Colonic mucosa (tissue), 4 donors: ENCODE data around the gene BANF1. TPM values are rescaled to one million over a fixed set of nuclear protein-coding genes. Genes with fewer than 3 reads are reported as not detected.

ENCODE experiments used
- DNase-seq: peaks from one replicate; pipeline ENCODE4 v3.0.0-alpha.2; 2020
- H3K27ac ChIP-seq: fragments of 200-600 bp; one replicate; pipeline ENCODE4 v1.8.0; 2021
- H3K27me3 ChIP-seq: fragments of 200-600 bp; one replicate; pipeline ENCODE4 v1.8.0; 2021
- H3K36me3 ChIP-seq: fragments of 200-600 bp; one replicate; pipeline ENCODE4 v1.8.0; 2021
- H3K4me1 ChIP-seq: fragments of 200-600 bp; one replicate; pipeline ENCODE4 v1.8.0; 2021; ENCODE audit warnings: mild to moderate bottlenecking
- H3K4me3 ChIP-seq: fragments of 200-600 bp; one replicate; pipeline ENCODE4 v1.8.0; 2021
- H3K9ac ChIP-seq, 2 donors: one replicate each; pipeline ENCODE4 v1.7.0; 2013; ENCODE audit warnings: control low read depth in 2 of 2, low read depth in 2 of 2, low read length in 2 of 2
- H3K9me3 ChIP-seq: fragments of 200-600 bp; one replicate; pipeline ENCODE4 v1.8.0; 2021
- intact Hi-C: fragments of 100-400 bp; cut with DNase I; formaldehyde crosslinking; loops from one replicate; pipeline ENCODE4 v1.14.1; 2022
- total RNA-seq, 2 donors: library from RNA; stranded (reverse); fragmentation: NEBNext Ultra II Directional in 1 of 2; extraction: Animal tissue kit (Norgen Biotek cat#: 25700) in 1 of 2; gene quantifications; one replicate each; pipeline ENCODE4 v1.2.1, GENCODE V29; 2021
- TF ChIP-seq, protein P1 (sequence below): fragments of 200-600 bp; IDR thresholded peaks from one replicate; pipeline ENCODE4 v1.8.0; 2022; ENCODE audit warnings: antibody characterized with exemption, mild to moderate bottlenecking
- donor health status: healthy.
- donor health status: DM: no; HTN: no; CAD: no.
- donor health status: DM: no; HTN: no; CAD: no.

BANF1 gene
- total RNA-seq, 2 donors from 2014 or later, result 128 to 231 TPM

DNA sequence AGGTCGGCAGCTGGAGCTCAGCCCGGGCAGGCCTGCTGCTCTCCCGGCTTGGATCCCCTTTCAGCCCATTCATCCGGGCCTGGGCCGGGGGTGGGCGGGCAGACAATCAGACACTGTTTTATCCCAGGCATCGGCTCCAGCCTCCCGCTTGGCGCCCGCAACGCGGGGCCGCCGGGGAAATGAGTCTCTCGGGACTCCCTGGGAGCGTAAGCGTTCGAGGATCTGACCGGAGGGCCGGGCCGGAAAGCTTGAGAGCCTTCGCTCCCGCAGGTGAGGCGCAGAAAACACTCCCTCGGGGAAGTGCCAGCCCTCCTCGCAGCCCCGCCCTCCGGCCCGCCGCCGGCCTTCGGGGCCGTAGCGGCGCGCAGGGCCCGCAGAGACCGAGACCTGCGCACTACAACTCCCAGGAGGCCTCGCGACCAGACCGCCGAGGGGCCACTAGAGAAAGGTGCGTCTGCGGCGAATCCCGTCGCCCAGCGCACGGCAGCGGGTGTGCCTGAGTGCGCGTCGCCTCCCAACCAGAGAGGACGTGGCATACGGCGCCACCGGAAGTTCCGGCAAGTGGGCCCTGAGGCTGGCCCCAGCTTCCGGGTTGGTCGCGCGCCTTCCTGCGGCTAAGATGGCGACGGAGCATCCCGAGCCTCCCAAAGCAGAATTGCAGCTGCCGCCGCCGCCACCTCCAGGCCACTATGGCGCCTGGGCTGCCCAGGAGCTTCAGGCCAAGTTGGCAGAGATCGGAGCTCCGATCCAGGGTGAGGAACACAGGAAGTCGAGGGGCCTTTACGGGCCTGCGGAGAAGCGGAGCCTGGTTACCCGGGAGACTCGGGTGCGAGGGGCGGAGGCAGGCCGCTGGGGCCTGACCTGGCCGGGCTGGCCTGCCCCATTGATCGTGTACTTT lies 49.7 kb downstream of the BANF1 start, which contains the start of gene SF3B2:
Gene SF3B2 (plus strand): TSS at position 599 of the 898 bp plus-strand sequence. CDS start 21 bp downstream, at position 620.
- Histone ChIP-seq H3K36me3 (peaks cover 19% of the 10 kb centered on the region), H3K9me3 (no peaks in the 10 kb centered on the region), H3K27me3 (no peaks in the 10 kb centered on the region), H3K4me1 (peaks cover 5% of the 10 kb centered on the region), H3K9ac (peak within 1 kb of the TSS; percentile 96 to 99), H3K4me3 (peak within 1 kb of the TSS; percentile 98), H3K27ac (peak within 1 kb of the TSS; percentile 95)
- peak; percentile 98 for DNase-seq
- intact Hi-C loops, result no loop called here
- TF ChIP-seq, protein P1, sequence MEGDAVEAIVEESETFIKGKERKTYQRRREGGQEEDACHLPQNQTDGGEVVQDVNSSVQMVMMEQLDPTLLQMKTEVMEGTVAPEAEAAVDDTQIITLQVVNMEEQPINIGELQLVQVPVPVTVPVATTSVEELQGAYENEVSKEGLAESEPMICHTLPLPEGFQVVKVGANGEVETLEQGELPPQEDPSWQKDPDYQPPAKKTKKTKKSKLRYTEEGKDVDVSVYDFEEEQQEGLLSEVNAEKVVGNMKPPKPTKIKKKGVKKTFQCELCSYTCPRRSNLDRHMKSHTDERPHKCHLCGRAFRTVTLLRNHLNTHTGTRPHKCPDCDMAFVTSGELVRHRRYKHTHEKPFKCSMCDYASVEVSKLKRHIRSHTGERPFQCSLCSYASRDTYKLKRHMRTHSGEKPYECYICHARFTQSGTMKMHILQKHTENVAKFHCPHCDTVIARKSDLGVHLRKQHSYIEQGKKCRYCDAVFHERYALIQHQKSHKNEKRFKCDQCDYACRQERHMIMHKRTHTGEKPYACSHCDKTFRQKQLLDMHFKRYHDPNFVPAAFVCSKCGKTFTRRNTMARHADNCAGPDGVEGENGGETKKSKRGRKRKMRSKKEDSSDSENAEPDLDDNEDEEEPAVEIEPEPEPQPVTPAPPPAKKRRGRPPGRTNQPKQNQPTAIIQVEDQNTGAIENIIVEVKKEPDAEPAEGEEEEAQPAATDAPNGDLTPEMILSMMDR, result no peak

DNA sequence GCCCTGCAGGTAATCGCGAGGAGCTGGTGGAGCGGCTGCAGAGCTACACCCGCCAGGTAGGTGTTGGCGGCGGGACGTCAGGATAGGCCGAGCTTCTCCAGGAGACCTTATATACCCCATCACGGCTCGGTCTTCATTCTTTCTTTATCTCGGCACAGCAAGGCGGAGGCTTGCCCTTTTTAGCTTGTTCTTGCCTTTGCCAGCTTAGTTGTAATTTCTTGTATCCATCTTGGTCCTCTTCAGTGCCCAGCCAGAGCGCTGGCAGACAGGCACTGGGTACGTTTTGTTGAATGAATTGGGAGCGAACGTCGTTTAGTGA lies 50.3 kb downstream of the BANF1 start:
- Histone ChIP-seq H3K4me1 (peaks cover 5% of the 10 kb centered on the region), H3K36me3 (peaks cover 22% of the 10 kb centered on the region), H3K4me3 (peak overlapping the region; percentile 98), H3K27ac (peak overlapping the region; percentile 95), H3K9me3 (no peaks in the 10 kb centered on the region), H3K9ac (peak overlapping the region; percentile 96 to 99), H3K27me3 (no peaks in the 10 kb centered on the region)
- TF ChIP-seq, protein P1, result no peak
- DNase-seq, result no peak
- intact Hi-C loops, result no loop called here

Other genes starting within 250 kb of the BANF1 start
- 10 to 100 TPM; 17.6 to 20.1 TPM for gene AP5B1, start 221.5 kb upstream of the BANF1 start, total RNA-seq
- 10 to 100 TPM; 29.0 to 32.9 TPM for gene OVOL1, start 215.4 kb upstream of the BANF1 start, total RNA-seq
- 1 to 10 TPM; 1.6 to 1.9 TPM for gene SNX32, start 168.5 kb upstream of the BANF1 start, total RNA-seq
- 1,000 to 10,000 TPM; 1,832 to 1,932 TPM for gene CFL1, start 144.3 kb upstream of the BANF1 start, total RNA-seq
- gene MUS81, start 142.1 kb upstream of the BANF1 start, total RNA-seq, result 10 to 100 TPM; 47.2 to 62.5 TPM
- gene EFEMP2, start 129.7 kb upstream of the BANF1 start, total RNA-seq, result 10 to 100 TPM in 1 of 2 donors, 1 to 10 TPM in 1; 9.6 to 22.5 TPM
- 1 to 10 TPM; 1.2 TPM for gene CTSW, start 122.7 kb upstream of the BANF1 start, total RNA-seq
- 10 to 100 TPM; 41.9 to 53.5 TPM for gene FIBP, start 114.0 kb upstream of the BANF1 start, total RNA-seq
- gene CCDC85B, start 111.8 kb upstream of the BANF1 start, total RNA-seq, result 10 to 100 TPM; 11.2 to 16.3 TPM
- 1 to 10 TPM in 1 of 2 donors, under 1 TPM in 1; 0.84 to 4.2 TPM for gene FOSL1, start 102.1 kb upstream of the BANF1 start, total RNA-seq
- gene C11orf68, start 83.4 kb upstream of the BANF1 start, total RNA-seq, result 10 to 100 TPM; 26.6 to 29.0 TPM
- 10 to 100 TPM; 53.4 to 91.5 TPM for gene DRAP1, start 83.1 kb upstream of the BANF1 start, total RNA-seq
- not detected for gene TSGA10IP, start 57.0 kb upstream of the BANF1 start, total RNA-seq
- gene SART1, start 40.8 kb upstream of the BANF1 start, total RNA-seq, result 10 to 100 TPM; 40.0 to 50.9 TPM
- 10 to 100 TPM; 27.8 to 32.8 TPM for gene EIF1AD, start 346 bp upstream of the BANF1 start, total RNA-seq
- not detected for gene CST6, start 9.5 kb downstream of the BANF1 start, total RNA-seq
- under 1 TPM in 1 of 2 donors, not detected in 1; 0.35 TPM for gene CATSPER1, start 24.0 kb downstream of the BANF1 start, total RNA-seq
- gene GAL3ST3, start 46.7 kb downstream of the BANF1 start, total RNA-seq, result not detected
- gene SF3B2, start 49.9 kb downstream of the BANF1 start, total RNA-seq, result 100 to 1,000 TPM; 139 to 196 TPM
- 10 to 100 TPM; 10.1 to 20.9 TPM for gene PACS1, start 67.8 kb downstream of the BANF1 start, total RNA-seq